WERI-Rb-1 (cell line): ENCODE data around the gene ALDOA.
A peak's percentile ranks its signal among the peaks of the same experiment; 100 is the strongest.
"Not testable (repeated sequence)": the region's sequence is repeated elsewhere in the genome, so short reads cannot be mapped to it uniquely, and the experiment has no call there.

ENCODE experiments used
- DNase-seq: peaks from one replicate; pipeline ENCODE4 v3.0.0-alpha.2; 2020
- H3K27ac ChIP-seq: fragments of 250-450 bp; sonication (Bioruptor Pico); 2 replicates; pipeline ENCODE4 v1.5.1; 2020; ENCODE audit warnings: mild to moderate bottlenecking, moderate library complexity
- H3K27me3 ChIP-seq: fragments of 250-450 bp; sonication (Bioruptor Pico); 2 replicates; pipeline ENCODE4 v1.5.1; 2021; ENCODE audit warnings: mild to moderate bottlenecking, low read depth, moderate library complexity; ENCODE audit not compliant: insufficient read depth, severe bottlenecking
- H3K36me3 ChIP-seq: fragments of 250-450 bp; sonication (Bioruptor Pico); 2 replicates; pipeline ENCODE4 v1.5.1; 2020; ENCODE audit warnings: mild to moderate bottlenecking, moderate library complexity
- H3K4me3 ChIP-seq: 2 replicates; pipeline ENCODE4 v1.5.1; 2011; ENCODE audit warnings: low read depth, mild to moderate bottlenecking, control low read depth, low read length
- H3K9me3 ChIP-seq: fragments of 250-450 bp; sonication (Bioruptor Pico); 2 replicates; pipeline ENCODE4 v1.5.1; 2021; ENCODE audit warnings: mild to moderate bottlenecking, moderate library complexity; ENCODE audit not compliant: severe bottlenecking
- TF ChIP-seq, protein P1 (sequence below): IDR thresholded peaks from 2 replicates; pipeline ENCODE4 v1.5.1; 2011; ENCODE audit warnings: low read depth, mild to moderate bottlenecking, control low read depth, inconsistent platforms, low read length

ALDOA gene

DNA sequence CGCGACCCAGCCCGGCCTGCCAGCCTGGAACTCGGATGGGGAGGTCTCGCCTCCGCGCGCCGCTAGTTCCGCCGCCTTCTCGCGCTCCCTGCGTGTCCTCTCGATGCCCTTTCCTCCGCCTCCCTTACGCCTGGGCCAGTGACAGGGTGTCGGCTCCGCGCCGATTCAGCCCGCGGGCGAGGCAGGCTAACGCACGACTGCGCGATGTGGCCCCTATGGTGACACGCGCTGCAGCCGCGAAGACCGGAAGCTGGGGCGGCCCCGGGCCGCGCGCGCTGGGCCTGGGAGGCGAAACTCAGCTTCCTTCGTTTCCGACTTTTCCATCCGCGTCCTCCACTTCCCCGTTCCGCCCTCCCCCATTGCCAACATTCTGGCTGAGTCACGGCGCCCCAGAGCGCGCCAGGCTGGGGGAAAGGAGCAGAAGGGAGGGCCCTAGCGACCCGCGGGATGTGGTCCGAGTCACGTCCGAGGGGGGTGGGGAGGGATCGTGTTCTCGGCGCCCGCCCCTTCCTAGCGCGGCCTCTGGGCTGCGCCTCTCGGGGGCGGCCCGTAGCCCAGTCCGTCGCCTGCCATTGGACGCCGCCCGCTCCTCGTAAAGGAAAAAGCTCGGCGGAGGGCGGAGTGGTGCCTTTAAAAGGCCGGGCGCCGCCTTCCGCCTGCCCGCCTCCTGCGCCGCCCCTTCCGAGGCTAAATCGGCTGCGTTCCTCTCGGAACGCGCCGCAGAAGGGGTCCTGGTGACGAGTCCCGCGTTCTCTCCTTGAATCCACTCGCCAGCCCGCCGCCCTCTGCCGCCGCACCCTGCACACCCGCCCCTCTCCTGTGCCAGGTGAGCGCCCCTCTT is at the start of gene ALDOA:
ALDOA (plus strand) TSS at position 659 of the 841 bp plus-strand sequence. CDS start 1,138 bp downstream, outside the sequence.
- Histone ChIP-seq H3K27ac (peak within 1 kb of the TSS; percentile 94), H3K27me3 (no peaks in the 10 kb centered on the region), H3K4me3 (peak within 1 kb of the TSS; percentile 96), H3K9me3 (peaks cover 2% of the 10 kb centered on the region), H3K36me3 (peaks cover 50% of the 10 kb centered on the region)
- TF ChIP-seq, protein P1, sequence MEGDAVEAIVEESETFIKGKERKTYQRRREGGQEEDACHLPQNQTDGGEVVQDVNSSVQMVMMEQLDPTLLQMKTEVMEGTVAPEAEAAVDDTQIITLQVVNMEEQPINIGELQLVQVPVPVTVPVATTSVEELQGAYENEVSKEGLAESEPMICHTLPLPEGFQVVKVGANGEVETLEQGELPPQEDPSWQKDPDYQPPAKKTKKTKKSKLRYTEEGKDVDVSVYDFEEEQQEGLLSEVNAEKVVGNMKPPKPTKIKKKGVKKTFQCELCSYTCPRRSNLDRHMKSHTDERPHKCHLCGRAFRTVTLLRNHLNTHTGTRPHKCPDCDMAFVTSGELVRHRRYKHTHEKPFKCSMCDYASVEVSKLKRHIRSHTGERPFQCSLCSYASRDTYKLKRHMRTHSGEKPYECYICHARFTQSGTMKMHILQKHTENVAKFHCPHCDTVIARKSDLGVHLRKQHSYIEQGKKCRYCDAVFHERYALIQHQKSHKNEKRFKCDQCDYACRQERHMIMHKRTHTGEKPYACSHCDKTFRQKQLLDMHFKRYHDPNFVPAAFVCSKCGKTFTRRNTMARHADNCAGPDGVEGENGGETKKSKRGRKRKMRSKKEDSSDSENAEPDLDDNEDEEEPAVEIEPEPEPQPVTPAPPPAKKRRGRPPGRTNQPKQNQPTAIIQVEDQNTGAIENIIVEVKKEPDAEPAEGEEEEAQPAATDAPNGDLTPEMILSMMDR, result no peak
- peak; percentile 96 for DNase-seq

DNA sequence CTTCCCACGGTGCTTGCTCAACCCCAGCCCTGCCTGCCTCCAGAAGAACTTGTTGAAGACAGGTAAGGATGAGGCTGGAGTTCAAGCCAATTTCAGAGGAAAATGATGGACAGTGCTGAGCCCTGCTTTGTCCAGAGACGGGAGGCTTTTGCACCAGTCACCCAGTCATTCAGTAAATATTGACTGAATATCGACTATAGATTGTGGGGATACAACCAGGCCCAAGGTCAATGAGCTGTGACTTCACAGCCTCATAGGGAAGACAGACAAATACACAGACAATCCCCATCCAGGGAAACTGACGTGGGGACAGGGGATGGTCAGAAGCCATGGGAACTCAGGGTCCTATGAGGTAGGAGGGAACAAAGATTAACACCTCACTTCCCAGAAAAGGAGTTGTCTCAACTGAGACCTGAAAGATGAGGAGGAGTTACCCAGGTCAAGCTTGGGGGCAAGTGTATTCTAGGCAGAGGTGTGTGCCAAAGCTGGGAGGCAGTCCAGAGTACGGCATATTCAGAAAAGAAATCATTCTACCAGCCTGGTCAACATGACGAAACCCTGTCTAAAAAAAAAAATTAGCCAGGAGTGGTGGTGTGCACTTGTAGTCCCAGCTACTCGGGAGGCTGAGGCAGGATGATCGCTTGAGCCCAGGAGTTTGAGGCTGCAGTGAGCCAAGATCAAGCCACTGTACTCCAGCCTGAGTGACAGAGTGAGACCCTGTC is 48.8 kb upstream of the ALDOA start:
- no peak for DNase-seq
- no peaks in the 10 kb centered on the region for H3K27me3 ChIP-seq
- H3K27ac ChIP-seq, result no peak overlapping the region
- no peak overlapping the region for H3K4me3 ChIP-seq
- no peaks in the 10 kb centered on the region for H3K36me3 ChIP-seq
- TF ChIP-seq, protein P1, result no peak
- no peaks in the 10 kb centered on the region for H3K9me3 ChIP-seq

DNA sequence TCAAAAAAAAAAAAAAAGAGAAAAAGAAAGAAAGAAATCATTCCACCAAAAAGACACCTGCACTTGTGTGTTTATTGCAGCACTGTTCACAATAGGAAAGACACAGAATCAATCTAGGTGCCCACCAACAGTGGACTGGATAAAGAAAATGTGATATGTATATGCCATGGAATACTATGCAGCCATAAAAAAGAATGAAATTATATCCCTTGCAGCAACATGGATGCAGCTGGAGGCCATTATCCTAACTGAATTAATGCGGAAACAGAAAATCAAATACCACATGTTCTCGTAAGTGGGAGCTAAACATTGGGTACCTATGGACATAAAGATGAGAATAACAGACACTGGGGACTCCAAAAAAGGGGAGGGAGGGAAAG is 48.3 kb upstream of the ALDOA start:
- TF ChIP-seq, protein P1, result no peak
- Histone ChIP-seq H3K4me3 (no peak overlapping the region), H3K27ac (no peak overlapping the region), H3K27me3 (no peaks in the 10 kb centered on the region), H3K9me3 (no peaks in the 10 kb centered on the region), H3K36me3 (no peaks in the 10 kb centered on the region)
- no peak for DNase-seq

DNA sequence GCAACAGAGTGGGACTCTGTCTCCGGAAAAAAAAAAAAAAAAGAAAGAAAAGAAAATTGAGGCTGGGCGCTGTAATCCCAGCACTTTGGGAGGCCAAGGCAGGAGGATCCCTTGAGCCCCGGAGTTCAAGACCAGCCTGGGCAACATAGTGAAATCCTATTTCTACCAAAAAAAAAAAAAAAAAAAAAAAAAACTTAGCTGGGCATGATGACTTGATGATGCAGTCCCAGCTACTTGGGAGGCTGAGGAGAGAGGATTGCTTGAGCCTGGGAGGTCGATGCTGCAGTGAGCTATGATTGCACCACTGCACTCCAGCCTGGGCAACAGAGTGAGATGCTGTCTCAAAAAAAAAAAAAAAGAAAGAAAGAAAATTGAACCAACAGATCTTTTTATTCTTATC is 47.6 kb upstream of the ALDOA start:
- H3K27ac ChIP-seq, H3K4me3 ChIP-seq, H3K9me3 ChIP-seq, DNase-seq, H3K36me3 ChIP-seq, H3K27me3 ChIP-seq: not testable (repeated sequence)

DNA sequence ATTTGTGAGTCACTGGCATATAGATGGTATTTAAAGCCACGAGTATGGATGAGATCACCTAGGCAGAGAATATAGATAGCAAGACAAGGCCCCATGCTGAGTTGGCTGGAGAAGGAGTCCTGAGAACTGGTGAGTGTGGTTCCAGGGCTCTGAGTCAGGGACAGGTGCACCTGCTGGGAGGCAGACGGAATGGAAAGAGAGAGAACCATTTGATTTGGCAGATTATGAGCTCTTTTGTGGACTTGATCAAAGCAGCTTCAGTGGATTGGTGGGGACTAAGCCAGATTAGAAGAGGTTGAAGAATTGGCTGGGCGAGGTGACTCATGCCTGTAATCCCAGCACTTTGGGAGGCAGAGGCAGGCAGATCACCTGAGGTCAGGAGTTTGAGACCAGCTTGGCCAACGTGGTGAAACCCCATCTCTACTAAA is 46.8 kb upstream of the ALDOA start:
- peaks cover 5% of the 10 kb centered on the region for H3K36me3 ChIP-seq
- no peak overlapping the region for H3K27ac ChIP-seq
- no peaks in the 10 kb centered on the region for H3K27me3 ChIP-seq
- no peak overlapping the region for H3K4me3 ChIP-seq
- DNase-seq, result peak; percentile 72
- TF ChIP-seq, protein P1, result no peak
- no peaks in the 10 kb centered on the region for H3K9me3 ChIP-seq

DNA sequence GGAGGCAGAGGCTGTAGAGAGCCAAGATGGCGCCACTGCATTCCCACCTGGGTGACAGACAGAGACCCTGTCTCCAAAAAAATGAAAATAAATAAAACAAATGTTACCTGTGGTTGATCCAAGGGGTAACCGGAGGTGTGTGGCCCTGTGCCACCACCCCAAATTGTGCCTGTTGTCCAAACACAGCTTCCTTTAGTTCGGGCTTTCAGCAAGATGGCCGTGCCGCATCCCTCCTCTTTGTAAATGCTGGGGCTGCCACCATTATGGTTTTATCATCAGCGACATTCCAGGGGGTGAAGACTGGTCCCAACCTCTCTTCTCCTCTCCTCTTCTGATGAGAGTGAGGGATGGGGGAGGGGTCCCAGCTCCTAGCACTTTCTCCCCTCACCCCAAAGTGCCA is 42.7 kb upstream of the ALDOA start, which contains the start of gene C16orf92:
C16orf92 (plus strand) TSS at position 312 of the 400 bp plus-strand sequence. CDS start 143 bp downstream, outside the sequence.
- TF ChIP-seq, protein P1, result no peak
- Histone ChIP-seq H3K27me3 (no peaks in the 10 kb centered on the region), H3K9me3 (no peaks in the 10 kb centered on the region), H3K4me3 (no peak within 1 kb of the TSS), H3K36me3 (peaks cover 42% of the 10 kb centered on the region), H3K27ac (peak within 1 kb of the TSS; percentile 28)
- DNase-seq, result no peak
